SK-N-MC (cell line): Measurements from ENCODE around the gene AGR3.
A peak's percentile ranks its signal among the peaks of the same experiment; 100 is the strongest.

ENCODE experiments used
- DNase-seq: peaks from one replicate; pipeline ENCODE4 v3.0.0-alpha.2; 2011; ENCODE audit warnings: low read depth, low spot score
- H3K27ac ChIP-seq: fragments of 200-600 bp; sonication (generic); 2 replicates; pipeline ENCODE4 v1.5.1; 2016; ENCODE audit warnings: mixed run types
- H3K36me3 ChIP-seq: fragments of 200-600 bp; sonication (generic); 2 replicates; pipeline ENCODE4 v1.6.1; 2017; ENCODE audit warnings: antibody characterized with exemption, low read length, mixed read lengths; ENCODE audit not compliant: insufficient read depth
- H3K4me3 ChIP-seq: fragments of 200-600 bp; sonication (generic); 2 replicates; pipeline ENCODE4 v1.5.1; 2016
- H3K9ac ChIP-seq: fragments of 200-600 bp; sonication (generic); 2 replicates; pipeline ENCODE4 v1.8.0; 2017; ENCODE audit warnings: mixed run types, mixed read lengths; ENCODE audit not compliant: insufficient read length
- H3K9me3 ChIP-seq: fragments of 200-600 bp; sonication (generic); 2 replicates; pipeline ENCODE4 v1.6.1; 2017; ENCODE audit warnings: low read depth, mild to moderate bottlenecking, antibody characterized with exemption, low read length, moderate library complexity, mixed read lengths
- EZH2 ChIP-seq: fragments of 200-600 bp; sonication (generic); IDR thresholded peaks from one replicate; pipeline ENCODE4 v1.6.1; 2017; ENCODE audit warnings: antibody characterized with exemption
- FOXP2 ChIP-seq: optimal IDR thresholded peaks from 2 replicates; pipeline ENCODE3; 2011; ENCODE audit warnings: mild to moderate bottlenecking, moderate library complexity; ENCODE audit not compliant: insufficient read depth; ENCODE audit errors: extremely low read length, control extremely low read depth
- POLR2AphosphoS5 ChIP-seq: IDR thresholded peaks from 2 replicates; pipeline ENCODE4 v1.6.1; 2012; ENCODE audit warnings: mild to moderate bottlenecking, low read depth, low read length, borderline replicate concordance

The AGR3 gene

GRCh38 chr7:16912540-16912939 lies 30.8 kb upstream of the AGR3 start:
- Histone ChIP-seq H3K27ac (no peak overlapping the region), H3K9ac (no peak overlapping the region), H3K4me3 (no peak overlapping the region), H3K9me3 (no peaks in the 10 kb centered on the region; the same call in 1 of the 2 replicates), H3K36me3 (peaks cover 3% of the 10 kb centered on the region; the same call in 1 of the 2 replicates)
- DNase-seq: no peak
- no peak for TF ChIP-seq EZH2
- TF ChIP-seq FOXP2: no peak
- TF ChIP-seq POLR2AphosphoS5: no peak

GRCh38 chr7:16908561-16908960 lies 26.8 kb upstream of the AGR3 start:
- no peaks in the 10 kb centered on the region; the same call in 1 of the 2 replicates for H3K36me3 ChIP-seq
- no peak overlapping the region for H3K9ac ChIP-seq
- H3K4me3 ChIP-seq: no peak overlapping the region
- H3K9me3 ChIP-seq: no peaks in the 10 kb centered on the region; the same call in 1 of the 2 replicates
- no peak for DNase-seq
- H3K27ac ChIP-seq: no peak overlapping the region
- TF ChIP-seq EZH2 (no peak), POLR2AphosphoS5 (no peak), FOXP2 (no peak)

GRCh38 chr7:16905300-16906044 lies 23.7 kb upstream of the AGR3 start:
- Histone ChIP-seq H3K9me3 (no peaks in the 10 kb centered on the region), H3K9ac (no peak overlapping the region), H3K4me3 (peak overlapping the region; percentile 66), H3K36me3 (no peaks in the 10 kb centered on the region), H3K27ac (peak overlapping the region; percentile 85)
- no peak for DNase-seq
- peak; percentile 39 for TF ChIP-seq FOXP2
- TF ChIP-seq POLR2AphosphoS5: no peak
- TF ChIP-seq EZH2: no peak

GRCh38 chr7:16904076-16904475 lies 22.3 kb upstream of the AGR3 start:
- peak overlapping the region; percentile 58 for H3K27ac ChIP-seq
- no peak overlapping the region for H3K4me3 ChIP-seq
- H3K9ac ChIP-seq: peak overlapping the region; percentile 12

GRCh38 chr7:16900209-16900768 lies 18.5 kb upstream of the AGR3 start:
- Histone ChIP-seq H3K36me3 (no peaks in the 10 kb centered on the region), H3K9me3 (0 out of 2 replicates have a peak, but pooled peaks cover 3% of the 10 kb centered on the region)

More at GRCh38 chr7:16904076-16904475, 22.3 kb upstream of the AGR3 start:
- Histone ChIP-seq H3K36me3 (no peaks in the 10 kb centered on the region), H3K9me3 (no peaks in the 10 kb centered on the region)
- TF ChIP-seq FOXP2 (no peak), POLR2AphosphoS5 (no peak), EZH2 (no peak)
- DNase-seq: no peak

GRCh38 chr7:16891874-16892643 lies 10.3 kb upstream of the AGR3 start:
- Histone ChIP-seq H3K36me3 (no peaks in the 10 kb centered on the region), H3K4me3 (no peak overlapping the region), H3K27ac (no peak overlapping the region), H3K9me3 (no peaks in the 10 kb centered on the region), H3K9ac (no peak overlapping the region)
- TF ChIP-seq POLR2AphosphoS5 (no peak), EZH2 (no peak), FOXP2 (no peak)
- DNase-seq: no peak

More at GRCh38 chr7:16900209-16900768, 18.5 kb upstream of the AGR3 start:
- Histone ChIP-seq H3K9ac (no peak overlapping the region), H3K4me3 (no peak overlapping the region), H3K27ac (no peak overlapping the region)
- TF ChIP-seq EZH2 (no peak), FOXP2 (no peak), POLR2AphosphoS5 (no peak)
- no peak for DNase-seq

- H3K27ac ChIP-seq: no peak overlapping the region
- TF ChIP-seq EZH2 (no peak), POLR2AphosphoS5 (no peak)
- no peak overlapping the region for H3K4me3 ChIP-seq
- H3K36me3 ChIP-seq: no peaks in the 10 kb centered on the region
- H3K9ac ChIP-seq: no peak overlapping the region
- DNase-seq: no peak
- no peaks in the 10 kb centered on the region for H3K9me3 ChIP-seq
Measured at GRCh38 chr7:16891338-16891737, 9.6 kb upstream of the AGR3 start.

- H3K9ac ChIP-seq: no peak overlapping the region
- no peaks in the 10 kb centered on the region for H3K9me3 ChIP-seq
- H3K4me3 ChIP-seq: no peak overlapping the region
- no peak for TF ChIP-seq FOXP2
- DNase-seq: no peak
- no peaks in the 10 kb centered on the region for H3K36me3 ChIP-seq
- no peak overlapping the region for H3K27ac ChIP-seq
Measured at GRCh38 chr7:16889851-16890415, 8.2 kb upstream of the AGR3 start.
